Measurements from ENCODE around the gene GLYATL3.
A peak's percentile ranks its signal among the peaks of the same experiment; 100 is the strongest.
"Not testable (repeated sequence)": the region's sequence is repeated elsewhere in the genome, so short reads cannot be mapped to it uniquely, and the experiment has no call there.

Gene GLYATL3

GRCh38 chr6:49499623-49500022 lies at the start of gene GLYATL3:
Gene GLYATL3 (plus strand): TSS chr6:49499923. CDS start chr6:49511991, 12,068 bp downstream.
- no peak for ATAC-seq
- no peak for DNase-seq

- ATAC-seq, result no peak
- DNase-seq, result no peak
Measured at GRCh38 chr6:49453221-49453620, 46.5 kb upstream of the GLYATL3 start.

GRCh38 chr6:49454787-49455709 lies 44.7 kb upstream of the GLYATL3 start:
- DNase-seq (no peak), ATAC-seq (no peak)

- ATAC-seq (no peak), DNase-seq (no peak)
Measured at GRCh38 chr6:49457771-49458170, 42.0 kb upstream of the GLYATL3 start.

- ATAC-seq (no peak), DNase-seq (no peak)
Measured at GRCh38 chr6:49462071-49462470, 37.7 kb upstream of the GLYATL3 start.

GRCh38 chr6:49462599-49462926 lies 37.2 kb upstream of the GLYATL3 start:
- DNase-seq, result no peak
- no peak for ATAC-seq

GRCh38 chr6:49462927-49463611 lies 36.7 kb upstream of the GLYATL3 start, which contains the start of the genes CENPQ and MMUT:
Gene CENPQ (plus strand): TSS chr6:49463370. CDS start chr6:49470177, 6,807 bp downstream.
Gene MMUT (minus strand): TSS chr6:49463253. CDS start chr6:49459466, 3,787 bp downstream.
- peak; percentile 99 for ATAC-seq
- peak; percentile 91 for DNase-seq

- ATAC-seq, result no peak
- DNase-seq, result no peak
Measured at GRCh38 chr6:49463612-49463967, 36.1 kb upstream of the GLYATL3 start.

- DNase-seq, result no peak
- ATAC-seq, result no peak
Measured at GRCh38 chr6:49464691-49465090, 35.0 kb upstream of the GLYATL3 start.

GRCh38 chr6:49468042-49468441 lies 31.7 kb upstream of the GLYATL3 start:
- ATAC-seq, result no peak

GRCh38 chr6:49476564-49476963 lies 23.2 kb upstream of the GLYATL3 start:
- not testable (repeated sequence) for ATAC-seq, DNase-seq

More at GRCh38 chr6:49468042-49468441, 31.7 kb upstream of the GLYATL3 start:
- no peak for DNase-seq

GRCh38 chr6:49479308-49479970 lies 20.3 kb upstream of the GLYATL3 start:
- DNase-seq (no peak), ATAC-seq (no peak)

- ATAC-seq, DNase-seq: not testable (repeated sequence)
Measured at GRCh38 chr6:49481846-49482245, 17.9 kb upstream of the GLYATL3 start.

GRCh38 chr6:49483380-49483779 lies 16.3 kb upstream of the GLYATL3 start:
- ATAC-seq, DNase-seq: not testable (repeated sequence)

GRCh38 chr6:49490633-49491032 lies 9.1 kb upstream of the GLYATL3 start:
- ATAC-seq, result no peak
- DNase-seq, result no peak

- DNase-seq (no peak), ATAC-seq (no peak)
Measured at GRCh38 chr6:49497304-49497703, 2.4 kb upstream of the GLYATL3 start.

- ATAC-seq, result no peak
- no peak for DNase-seq
Measured at GRCh38 chr6:49499126-49499525, 597 bp upstream of the GLYATL3 start.

GRCh38 chr6:49504666-49505065 lies 4.9 kb downstream of the GLYATL3 start:
- no peak for ATAC-seq
- no peak for DNase-seq

GRCh38 chr6:49506569-49507111 lies 6.9 kb downstream of the GLYATL3 start:
- ATAC-seq, result no peak
- DNase-seq, result no peak

- no peak for ATAC-seq
Measured at GRCh38 chr6:49509342-49509741, 9.6 kb downstream of the GLYATL3 start.

GRCh38 chr6:49513153-49513989 lies 13.6 kb downstream of the GLYATL3 start:
- ATAC-seq (no peak), DNase-seq (no peak)

More at GRCh38 chr6:49509342-49509741, 9.6 kb downstream of the GLYATL3 start:
- no peak for DNase-seq
